ENCODE results near the gene EFR3B.

The EFR3B gene

DNA sequence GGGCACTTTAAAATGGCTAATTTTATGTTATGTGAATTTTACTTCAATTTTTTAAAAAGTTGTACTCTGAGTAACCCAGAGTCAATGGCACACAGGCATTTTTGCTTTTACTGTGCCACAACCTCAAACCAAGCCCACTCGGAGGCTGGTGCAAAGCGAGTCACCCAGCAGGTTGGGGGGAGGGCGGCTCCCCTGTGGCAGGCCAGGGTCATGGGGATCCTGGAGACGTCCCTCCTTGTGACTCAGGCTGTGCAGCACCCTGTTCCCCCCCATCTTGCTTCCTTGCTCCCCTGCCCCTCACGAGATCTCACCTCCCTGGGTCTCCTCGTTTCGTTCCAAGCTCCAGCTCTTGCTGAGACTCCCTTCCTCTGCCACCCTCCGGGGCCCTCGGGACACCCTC lies 67.9 kb downstream of the EFR3B start:
- Histone ChIP-seq H3K4me1 (no peaks in the 10 kb centered on the region), H3K4me3 (ENCODE audit: low read depth, low read length) (no peak overlapping the region), H3K27me3 (no peaks in the 10 kb centered on the region), H3K36me3 (no peaks in the 10 kb centered on the region), H3K9me3 (no peaks in the 10 kb centered on the region)
- no peak for DNase-seq
- TF ChIP-seq, protein P1, sequence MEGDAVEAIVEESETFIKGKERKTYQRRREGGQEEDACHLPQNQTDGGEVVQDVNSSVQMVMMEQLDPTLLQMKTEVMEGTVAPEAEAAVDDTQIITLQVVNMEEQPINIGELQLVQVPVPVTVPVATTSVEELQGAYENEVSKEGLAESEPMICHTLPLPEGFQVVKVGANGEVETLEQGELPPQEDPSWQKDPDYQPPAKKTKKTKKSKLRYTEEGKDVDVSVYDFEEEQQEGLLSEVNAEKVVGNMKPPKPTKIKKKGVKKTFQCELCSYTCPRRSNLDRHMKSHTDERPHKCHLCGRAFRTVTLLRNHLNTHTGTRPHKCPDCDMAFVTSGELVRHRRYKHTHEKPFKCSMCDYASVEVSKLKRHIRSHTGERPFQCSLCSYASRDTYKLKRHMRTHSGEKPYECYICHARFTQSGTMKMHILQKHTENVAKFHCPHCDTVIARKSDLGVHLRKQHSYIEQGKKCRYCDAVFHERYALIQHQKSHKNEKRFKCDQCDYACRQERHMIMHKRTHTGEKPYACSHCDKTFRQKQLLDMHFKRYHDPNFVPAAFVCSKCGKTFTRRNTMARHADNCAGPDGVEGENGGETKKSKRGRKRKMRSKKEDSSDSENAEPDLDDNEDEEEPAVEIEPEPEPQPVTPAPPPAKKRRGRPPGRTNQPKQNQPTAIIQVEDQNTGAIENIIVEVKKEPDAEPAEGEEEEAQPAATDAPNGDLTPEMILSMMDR (IDR thresholded peaks at IDR 0.05; ENCODE audit: low read depth, low read length) = no peak

DNA sequence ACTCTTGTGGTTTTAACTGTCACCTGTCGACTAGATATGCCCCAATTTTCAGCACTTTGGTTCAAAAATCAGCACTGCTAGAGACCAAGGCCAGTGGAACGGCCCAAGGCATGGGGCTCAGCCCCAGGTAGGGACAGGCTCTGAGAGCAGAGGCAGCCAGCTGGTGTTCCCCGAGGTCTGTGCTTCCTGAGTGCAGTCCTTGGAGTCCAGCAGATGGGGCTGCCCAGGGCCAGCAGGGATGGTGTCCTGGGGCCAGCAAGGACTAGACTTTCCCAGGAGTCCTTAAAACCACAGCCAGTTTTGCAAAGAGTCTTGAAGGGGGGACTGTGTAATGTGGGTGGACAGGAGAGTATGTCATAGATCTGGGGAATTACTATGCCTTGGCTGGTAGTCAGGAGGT lies 70.2 kb downstream of the EFR3B start:
- Histone ChIP-seq H3K4me1 (no peaks in the 10 kb centered on the region; the same call in 1 of the 2 replicates), H3K9me3 (no peaks in the 10 kb centered on the region), H3K27me3 (no peaks in the 10 kb centered on the region), H3K4me3 (ENCODE audit: low read depth, low read length) (no peak overlapping the region), H3K36me3 (no peaks in the 10 kb centered on the region)
- TF ChIP-seq, protein P1 (IDR thresholded peaks at IDR 0.05; ENCODE audit: low read depth, low read length) = no peak
- no peak for DNase-seq

DNA sequence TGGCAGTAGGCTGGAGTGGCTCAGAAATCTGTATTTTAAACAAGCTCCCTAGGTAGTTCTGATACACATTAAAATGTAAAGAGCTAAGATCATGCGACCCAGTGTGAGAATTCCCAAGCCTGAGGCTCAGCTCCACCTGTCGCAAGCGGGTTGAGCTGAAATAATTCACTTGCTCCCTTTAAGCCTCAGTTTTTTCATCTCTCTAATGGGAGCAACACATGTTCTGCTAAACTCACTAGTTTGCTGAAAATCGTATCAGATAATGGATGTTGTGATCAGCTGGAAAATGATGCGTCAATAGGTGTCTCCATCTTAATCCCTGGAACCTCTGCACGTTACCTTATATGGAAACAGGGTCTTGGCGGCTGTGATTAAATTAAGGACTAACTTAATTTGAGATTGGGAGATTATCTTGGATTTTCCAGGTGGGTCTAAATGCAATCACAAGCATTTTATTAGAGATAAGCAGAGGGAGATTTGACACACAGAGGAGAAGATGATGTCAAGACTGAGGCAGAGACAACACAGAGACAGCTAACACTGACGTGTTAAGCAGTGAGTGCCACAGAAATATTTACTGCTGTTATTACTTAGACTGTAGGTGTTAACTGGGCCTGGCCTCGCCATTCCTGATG lies 73.5 kb downstream of the EFR3B start:
- Histone ChIP-seq H3K36me3 (no peaks in the 10 kb centered on the region), H3K4me3 (ENCODE audit: low read depth, low read length) (no peak overlapping the region), H3K27me3 (no peaks in the 10 kb centered on the region), H3K9me3 (no peaks in the 10 kb centered on the region), H3K4me1 (no peaks in the 10 kb centered on the region; the same call in 1 of the 2 replicates)
- DNase-seq = no peak
- TF ChIP-seq, protein P1 (IDR thresholded peaks at IDR 0.05; ENCODE audit: low read depth, low read length) = no peak

DNA sequence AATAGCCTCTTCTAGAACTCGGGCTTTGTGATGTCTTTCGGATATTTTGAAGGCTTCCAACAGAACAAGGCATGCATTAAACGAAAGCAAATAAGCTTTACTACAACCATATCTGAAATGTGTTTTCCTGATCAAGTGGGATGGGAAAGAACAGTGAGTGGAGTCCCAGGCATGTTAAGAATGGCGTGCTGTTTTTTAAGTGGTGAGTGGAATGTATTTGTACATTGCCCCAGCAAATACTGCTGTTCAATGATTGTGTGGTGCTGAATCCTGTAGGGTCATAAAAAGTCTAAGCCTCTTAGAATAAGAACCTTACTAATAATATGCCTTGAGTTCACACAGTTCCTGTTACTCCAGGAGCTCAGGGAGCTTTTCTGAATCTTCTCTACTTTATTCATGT lies 74.0 kb downstream of the EFR3B start:
- Histone ChIP-seq H3K36me3 (no peaks in the 10 kb centered on the region), H3K4me1 (no peaks in the 10 kb centered on the region; the same call in 1 of the 2 replicates), H3K4me3 (ENCODE audit: low read depth, low read length) (no peak overlapping the region), H3K9me3 (no peaks in the 10 kb centered on the region), H3K27me3 (no peaks in the 10 kb centered on the region)
- TF ChIP-seq, protein P1 (IDR thresholded peaks at IDR 0.05; ENCODE audit: low read depth, low read length) = no peak
- DNase-seq = no peak

DNA sequence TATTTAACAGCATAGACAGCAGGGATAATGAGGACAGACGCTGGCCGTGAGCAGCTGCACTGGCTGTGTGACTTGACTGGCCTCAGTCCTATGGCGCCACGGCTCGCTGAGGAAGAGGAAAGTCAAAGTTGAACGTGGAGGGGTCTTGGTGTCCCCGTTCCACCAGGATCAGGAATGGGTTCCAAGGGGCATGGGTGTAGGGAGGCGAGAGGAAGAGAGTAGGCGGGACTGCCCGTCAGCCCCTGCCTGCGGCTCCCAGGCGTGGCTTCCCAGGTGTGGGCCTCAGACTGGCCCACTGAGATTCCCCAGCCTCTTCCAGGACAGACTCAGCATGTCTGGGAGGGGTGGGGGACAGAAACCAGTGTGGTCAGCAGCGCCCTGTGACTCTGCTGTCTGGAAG lies 75.1 kb downstream of the EFR3B start:
- TF ChIP-seq, protein P1 (IDR thresholded peaks at IDR 0.05; ENCODE audit: low read depth, low read length) = no peak
- H3K36me3 ChIP-seq = no peaks in the 10 kb centered on the region
- H3K27me3 ChIP-seq = no peaks in the 10 kb centered on the region
- H3K4me1 ChIP-seq = no peaks in the 10 kb centered on the region; the same call in 1 of the 2 replicates
- no peak overlapping the region for H3K4me3 ChIP-seq (ENCODE audit: low read depth, low read length)
- DNase-seq = no peak
- H3K9me3 ChIP-seq = no peaks in the 10 kb centered on the region

DNA sequence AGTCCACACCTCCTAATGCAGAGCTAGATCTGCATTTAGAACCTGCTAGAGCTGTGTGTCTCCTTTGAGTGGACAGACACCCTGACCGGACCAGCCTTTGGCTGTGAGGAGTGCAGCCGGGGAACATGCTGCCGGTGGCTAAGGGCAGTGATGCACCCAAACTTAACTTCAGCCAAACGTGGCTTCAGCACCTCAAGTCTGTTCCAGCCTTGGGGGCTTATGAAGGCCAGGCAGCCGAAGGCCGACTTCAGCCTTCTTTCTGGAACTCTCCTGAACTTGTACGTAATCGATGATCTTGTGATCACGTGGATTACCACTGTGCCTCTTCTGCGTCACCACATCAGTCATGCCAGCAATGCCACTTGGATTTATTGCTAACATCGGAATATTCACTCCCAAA lies 77.4 kb downstream of the EFR3B start:
- H3K4me1 ChIP-seq = no peaks in the 10 kb centered on the region; the same call in 1 of the 2 replicates
- H3K36me3 ChIP-seq = no peaks in the 10 kb centered on the region
- no peaks in the 10 kb centered on the region for H3K9me3 ChIP-seq
- TF ChIP-seq, protein P1 (IDR thresholded peaks at IDR 0.05; ENCODE audit: low read depth, low read length) = no peak
- no peaks in the 10 kb centered on the region for H3K27me3 ChIP-seq
- H3K4me3 ChIP-seq (ENCODE audit: low read depth, low read length) = no peak overlapping the region
- no peak for DNase-seq
